H1 (cell line): Measurements from ENCODE around the gene CD300C.

ENCODE experiments used
- CBX8 ChIP-seq: fragments of 300-800, 300-1000 bp; sonication (generic); IDR thresholded peaks from 2 replicates; pipeline ENCODE4 v1.7.1; 2016; ENCODE audit warnings: low read depth, low read length, borderline replicate concordance
- CHD1 ChIP-seq: IDR thresholded peaks from 2 replicates; pipeline ENCODE4 v1.6.1; 2012; ENCODE audit warnings: low read depth, low read length, improper control_type of control experiment
- CTCF ChIP-seq, 3 experiments: IDR thresholded peaks; 1 replicate in 2 of 3; 2 replicates in 1 of 3; pipeline versions ENCODE4 v1.5.1 to v1.6.1; 2011; ENCODE audit warnings: low read length in 3 of 3, mild to moderate bottlenecking in 3 of 3, inconsistent platforms in 2 of 3, low read depth in 1 of 3, moderate library complexity in 1 of 3; ENCODE audit not compliant: insufficient read depth in 1 of 3; ENCODE audit errors: control extremely low read depth in 1 of 3
- EP300 ChIP-seq, 2 experiments: IDR thresholded peaks; 1 replicate in 1 of 2; 2 replicates in 1 of 2; pipeline ENCODE4 v1.6.1; 2011 to 2012; ENCODE audit warnings: low read depth in 2 of 2, low read length in 2 of 2, mild to moderate bottlenecking in 2 of 2, borderline replicate concordance in 1 of 2, inconsistent platforms in 1 of 2, moderate library complexity in 1 of 2
- EZH2 ChIP-seq: fragments of 200-600 bp; sonication (generic); IDR thresholded peaks from 2 replicates; pipeline ENCODE4 v1.7.1; 2012; ENCODE audit warnings: low read depth, mild to moderate bottlenecking, moderate library complexity, low read length, inconsistent platforms; ENCODE audit not compliant: severe bottlenecking
- HDAC2 ChIP-seq, 2 experiments: fragments of 300-600 bp in 1 of 2; sonication (generic) in 1 of 2; IDR thresholded peaks; 2 replicates each; pipeline ENCODE4 v1.6.1; 2011 to 2012; ENCODE audit warnings: low read depth in 2 of 2, low read length in 2 of 2, mild to moderate bottlenecking in 2 of 2, moderate library complexity in 2 of 2, borderline replicate concordance in 1 of 2, inconsistent platforms in 1 of 2
- MAX ChIP-seq: IDR thresholded peaks from 2 replicates; pipeline ENCODE4 v1.6.1; 2012; ENCODE audit warnings: inconsistent platforms
- POLR2A ChIP-seq, 2 experiments: IDR thresholded peaks; 1 replicate in 1 of 2; 2 replicates in 1 of 2; pipeline ENCODE4 v1.6.1; 2011; ENCODE audit warnings: low read depth in 2 of 2, low read length in 2 of 2, mild to moderate bottlenecking in 2 of 2; ENCODE audit errors: control extremely low read depth in 1 of 2
- POLR2AphosphoS5 ChIP-seq: IDR thresholded peaks from 2 replicates; pipeline ENCODE4 v1.6.1; 2011; ENCODE audit warnings: low read depth, low read length
- RAD21 ChIP-seq, 2 experiments: IDR thresholded peaks in 1 of 2; conservative IDR thresholded peaks in 1 of 2; 2 replicates each; pipeline ENCODE4 v1.6.1; 2011; ENCODE audit warnings: low read depth in 2 of 2, low read length in 2 of 2, improper control_type of control experiment in 1 of 2, inconsistent platforms in 1 of 2, mild to moderate bottlenecking in 1 of 2, moderate library complexity in 1 of 2
- RXRA ChIP-seq: IDR thresholded peaks from 2 replicates; pipeline ENCODE4 v1.6.1; 2011; ENCODE audit warnings: low read depth, mild to moderate bottlenecking, low read length, moderate library complexity; ENCODE audit not compliant: insufficient read depth
- SP1 ChIP-seq: IDR thresholded peaks from 2 replicates; pipeline ENCODE4 v1.6.1; 2011; ENCODE audit warnings: low read depth, low read length
- USF2 ChIP-seq: IDR thresholded peaks from 2 replicates; pipeline ENCODE4 v1.6.1; 2011; ENCODE audit warnings: low read length, improper control_type of control experiment

- TF ChIP-seq HDAC2 (IDR thresholded peaks at IDR 0.05; ENCODE audit: borderline replicate concordance in 1 of 2, low read depth in 2 of 2, low read length in 2 of 2): no peak
- no peak for TF ChIP-seq CHD1
- TF ChIP-seq EP300 (IDR thresholded peaks at IDR 0.05; ENCODE audit: borderline replicate concordance in 1 of 2, low read depth in 2 of 2, low read length in 2 of 2): no peak
- TF ChIP-seq SP1: no peak
- no peak for TF ChIP-seq POLR2A (IDR thresholded peaks at IDR 0.05; ENCODE audit: control extremely low read depth in 1 of 2, low read depth in 2 of 2, low read length in 2 of 2)
- no peak for TF ChIP-seq MAX
- TF ChIP-seq RXRA: no peak
- TF ChIP-seq USF2: no peak
- no peak for TF ChIP-seq CTCF (IDR thresholded peaks at IDR 0.05; ENCODE audit: control extremely low read depth in 1 of 3, insufficient read depth in 1 of 3, low read depth in 1 of 3, low read length in 3 of 3)
- TF ChIP-seq EZH2: no peak
- no peak for TF ChIP-seq RAD21 (IDR thresholded peaks at IDR 0.05 in 1 of 2, conservative IDR thresholded peaks at IDR 0.05 in 1 of 2; ENCODE audit: low read depth in 2 of 2, low read length in 2 of 2)
- no peak for TF ChIP-seq POLR2AphosphoS5
- TF ChIP-seq CBX8: no peak
Observed at GRCh38 chr17:74528491-74529199, 17.3 kb downstream of the CD300C start.
